Calu3 (cell line): ENCODE measurements around the gene AIG1. TPM values are rescaled to one million over a fixed set of nuclear protein-coding genes. Genes with fewer than 3 reads are reported as not detected.

Experiments
- BruUV-seq: library from RNA; stranded (reverse); fragments of 400-500 nt; replicated peaks from 2 replicates; lab custom pipeline; 2021; lab: Mats Ljungman, UMichigan
- CTCF ChIA-PET: fragments of 300-600 bp; sonication (Branson Sonifier 250); formaldehyde crosslinking; loops from one replicate; lab custom pipeline; 2022; ENCODE audit warnings: antibody characterized with exemption; lab: Charles Lee
- DNase-seq: peaks from one replicate; pipeline ENCODE4 v3.0.0; 2022
- H3K27ac Mint-ChIP-seq: one replicate; pipeline ENCODE4 v1.8.0; 2022; ENCODE audit warnings: mixed read lengths; ENCODE audit not compliant: unreplicated experiment
- H3K27me3 Mint-ChIP-seq: one replicate; pipeline ENCODE4 v1.8.0; 2022; ENCODE audit warnings: mixed read lengths; ENCODE audit not compliant: unreplicated experiment
- H3K36me3 Mint-ChIP-seq: one replicate; pipeline ENCODE4 v1.8.0; 2022; ENCODE audit warnings: mild to moderate bottlenecking, moderate library complexity, mixed read lengths; ENCODE audit not compliant: insufficient read depth, unreplicated experiment
- H3K4me1 Mint-ChIP-seq: one replicate; pipeline ENCODE4 v1.8.0; 2022; ENCODE audit warnings: mild to moderate bottlenecking, low read depth, mixed read lengths; ENCODE audit not compliant: unreplicated experiment
- H3K4me3 Mint-ChIP-seq: one replicate; pipeline ENCODE4 v1.8.0; 2022; ENCODE audit warnings: mild to moderate bottlenecking, low read depth, moderate library complexity, mixed read lengths; ENCODE audit not compliant: unreplicated experiment
- H3K9me3 Mint-ChIP-seq: one replicate; pipeline ENCODE4 v1.8.0; 2022; ENCODE audit warnings: low read depth, mixed read lengths; ENCODE audit not compliant: unreplicated experiment
- intact Hi-C: fragments of 100-400 bp; cut with micrococcal nuclease; formaldehyde crosslinking; loops from one replicate; pipeline ENCODE4 v1.10.0; 2022; ENCODE audit not compliant: unreplicated experiment
- total RNA-seq: library from RNA; stranded (reverse); gene quantifications from 2 replicates; pipeline ENCODE4 v1.2.3, GENCODE V29; 2022
- TF ChIP-seq, protein P1 (sequence below): fragments of 200-600 bp; IDR thresholded peaks from one replicate; pipeline ENCODE4 v1.8.0; 2022; ENCODE audit warnings: antibody characterized with exemption; ENCODE audit not compliant: unreplicated experiment

Gene AIG1
- total RNA-seq, 1 experiment from 2014 or later: 57.2 TPM

DNA sequence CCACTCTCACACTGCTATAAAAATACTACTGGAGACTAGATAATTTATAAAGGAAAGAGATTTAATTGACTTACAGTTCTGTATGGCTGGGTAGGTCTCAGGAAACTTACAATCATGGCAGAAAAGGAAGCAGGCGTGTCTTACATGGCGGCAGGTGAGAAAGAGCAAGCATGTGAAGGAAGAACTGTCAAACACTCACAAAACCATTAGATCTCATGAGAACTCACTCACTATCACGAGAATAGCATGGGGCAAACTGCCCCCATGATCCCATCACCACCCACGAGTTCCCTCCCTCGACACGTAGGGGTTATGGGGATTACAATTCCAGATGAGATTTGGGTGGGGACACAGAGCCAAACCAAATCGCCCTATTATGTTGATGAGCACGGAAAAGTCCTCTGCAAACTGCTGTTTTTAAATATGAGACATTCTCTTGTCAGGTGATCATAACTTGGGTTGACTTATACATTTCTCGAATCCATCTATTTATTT is 133.5 kb downstream of the AIG1 start:
- no peak for DNase-seq
- H3K27ac Mint-ChIP-seq: no peak overlapping the region
- BruUV-seq: no TSS peak
- intact Hi-C loops: no loop called here
- no peak overlapping the region for H3K4me3 Mint-ChIP-seq
- no peaks in the 10 kb centered on the region for H3K4me1 Mint-ChIP-seq
- TF ChIP-seq, protein P1, sequence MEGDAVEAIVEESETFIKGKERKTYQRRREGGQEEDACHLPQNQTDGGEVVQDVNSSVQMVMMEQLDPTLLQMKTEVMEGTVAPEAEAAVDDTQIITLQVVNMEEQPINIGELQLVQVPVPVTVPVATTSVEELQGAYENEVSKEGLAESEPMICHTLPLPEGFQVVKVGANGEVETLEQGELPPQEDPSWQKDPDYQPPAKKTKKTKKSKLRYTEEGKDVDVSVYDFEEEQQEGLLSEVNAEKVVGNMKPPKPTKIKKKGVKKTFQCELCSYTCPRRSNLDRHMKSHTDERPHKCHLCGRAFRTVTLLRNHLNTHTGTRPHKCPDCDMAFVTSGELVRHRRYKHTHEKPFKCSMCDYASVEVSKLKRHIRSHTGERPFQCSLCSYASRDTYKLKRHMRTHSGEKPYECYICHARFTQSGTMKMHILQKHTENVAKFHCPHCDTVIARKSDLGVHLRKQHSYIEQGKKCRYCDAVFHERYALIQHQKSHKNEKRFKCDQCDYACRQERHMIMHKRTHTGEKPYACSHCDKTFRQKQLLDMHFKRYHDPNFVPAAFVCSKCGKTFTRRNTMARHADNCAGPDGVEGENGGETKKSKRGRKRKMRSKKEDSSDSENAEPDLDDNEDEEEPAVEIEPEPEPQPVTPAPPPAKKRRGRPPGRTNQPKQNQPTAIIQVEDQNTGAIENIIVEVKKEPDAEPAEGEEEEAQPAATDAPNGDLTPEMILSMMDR: no peak
- H3K27me3 Mint-ChIP-seq: no peaks in the 10 kb centered on the region
- no peaks in the 10 kb centered on the region for H3K36me3 Mint-ChIP-seq
- CTCF ChIA-PET: no interaction called here
- H3K9me3 Mint-ChIP-seq: no peaks in the 10 kb centered on the region

GRCh38 chr6:143195349-143195845 is 134.7 kb downstream of the AIG1 start:
- no TSS peak for BruUV-seq
- no peak for DNase-seq
- intact Hi-C loops: no loop called here
- peaks cover 1% of the 10 kb centered on the region for H3K4me1 Mint-ChIP-seq
- CTCF ChIA-PET: no interaction called here
- no peaks in the 10 kb centered on the region for H3K36me3 Mint-ChIP-seq
- no peak overlapping the region for H3K4me3 Mint-ChIP-seq
- H3K27me3 Mint-ChIP-seq: no peaks in the 10 kb centered on the region
- no peaks in the 10 kb centered on the region for H3K9me3 Mint-ChIP-seq
- TF ChIP-seq, protein P1: no peak
- no peak overlapping the region for H3K27ac Mint-ChIP-seq

- intact Hi-C loops: no loop called here
- no peaks in the 10 kb centered on the region for H3K27me3 Mint-ChIP-seq
- TF ChIP-seq, protein P1: no peak
Observed at GRCh38 chr6:143196525-143197225, 136.0 kb downstream of the AIG1 start.

DNA sequence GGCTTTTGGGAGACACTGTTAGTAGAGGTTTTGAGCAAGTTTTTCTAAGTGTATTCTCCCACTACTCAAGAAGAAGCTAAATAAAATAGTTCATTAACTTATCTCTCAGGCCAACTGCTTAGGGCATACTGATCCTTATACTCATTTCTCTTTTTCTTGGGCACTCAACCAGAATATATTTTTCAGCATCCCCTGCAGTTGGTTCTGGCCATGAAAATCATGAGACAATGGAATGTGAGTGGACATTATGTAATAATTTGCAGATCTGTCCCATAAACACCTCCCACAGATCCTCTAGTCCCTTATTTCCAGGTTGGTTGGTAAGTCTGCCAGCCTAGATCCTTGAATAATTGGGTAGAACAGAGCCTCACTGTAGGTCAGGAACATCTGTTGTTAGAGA is 136.7 kb downstream of the AIG1 start:
- TF ChIP-seq, protein P1: no peak
- intact Hi-C loops: no loop called here
- H3K9me3 Mint-ChIP-seq: no peaks in the 10 kb centered on the region
- H3K4me3 Mint-ChIP-seq: no peak overlapping the region
- H3K27me3 Mint-ChIP-seq: no peaks in the 10 kb centered on the region
- BruUV-seq: no TSS peak
- CTCF ChIA-PET: no interaction called here
- DNase-seq: no peak
- peaks cover 5% of the 10 kb centered on the region for H3K4me1 Mint-ChIP-seq
- no peak overlapping the region for H3K27ac Mint-ChIP-seq
- H3K36me3 Mint-ChIP-seq: no peaks in the 10 kb centered on the region

More at GRCh38 chr6:143196525-143197225, 136.0 kb downstream of the AIG1 start:
- Mint-ChIP-seq H3K27ac (no peak overlapping the region), H3K9me3 (no peaks in the 10 kb centered on the region), H3K36me3 (no peaks in the 10 kb centered on the region), H3K4me1 (peaks cover 5% of the 10 kb centered on the region), H3K4me3 (no peak overlapping the region)
- DNase-seq: no peak
- CTCF ChIA-PET: no interaction called here
- BruUV-seq: no TSS peak
